Activated CD4-positive, alpha-beta T cell treated with anti-CD3 and anti-CD28 coated beads, Interleukin-2, amount 50 U/mL, for 4 hours (primary cell): ENCODE results near the gene RPL38.

Source experiments
- DNase-seq, 2 experiments: peaks; one replicate each; pipeline ENCODE4 v3.0.0-alpha.2; 2020

Gene RPL38

GRCh38 chr17:74211141-74211911 is 7.8 kb downstream of the RPL38 start:
- DNase-seq = no peak

GRCh38 chr17:74211912-74212208 is 8.4 kb downstream of the RPL38 start:
- no peak for DNase-seq

GRCh38 chr17:74212209-74212912 is 8.9 kb downstream of the RPL38 start:
- peak in 1 of 2 experiments; percentile 7 for DNase-seq

- peak; percentile 51 to 55 for DNase-seq
Measured at GRCh38 chr17:74212913-74213791, 9.7 kb downstream of the RPL38 start, which contains the start of gene TTYH2. Gene TTYH2, plus strand, starts transcription at chr17:74213571. Its CDS starts 17 bp downstream, at chr17:74213588.

- no peak for DNase-seq
Measured at GRCh38 chr17:74213861-74214391, 10.4 kb downstream of the RPL38 start.

- no peak for DNase-seq
Measured at GRCh38 chr17:74214484-74215341, 11.2 kb downstream of the RPL38 start.

- DNase-seq = no peak
Measured at GRCh38 chr17:74215342-74215727, 11.9 kb downstream of the RPL38 start.

- DNase-seq = no peak
Measured at GRCh38 chr17:74216505-74216904, 13.0 kb downstream of the RPL38 start.

- no peak for DNase-seq
Measured at GRCh38 chr17:74217037-74217730, 13.7 kb downstream of the RPL38 start.

- DNase-seq = no peak
Measured at GRCh38 chr17:74217888-74218287, 14.4 kb downstream of the RPL38 start.

GRCh38 chr17:74218436-74218835 is 15.0 kb downstream of the RPL38 start:
- no peak for DNase-seq

GRCh38 chr17:74219576-74220133 is 16.2 kb downstream of the RPL38 start:
- DNase-seq = no peak

- DNase-seq = no peak
Measured at GRCh38 chr17:74220219-74220618, 16.7 kb downstream of the RPL38 start.

- no peak for DNase-seq
Measured at GRCh38 chr17:74220946-74221818, 17.7 kb downstream of the RPL38 start.

GRCh38 chr17:74222399-74222798 is 18.9 kb downstream of the RPL38 start:
- DNase-seq = no peak

- DNase-seq = no peak
Measured at GRCh38 chr17:74223901-74224300, 20.4 kb downstream of the RPL38 start.

- DNase-seq = no peak
Measured at GRCh38 chr17:74224959-74225725, 21.7 kb downstream of the RPL38 start.

- no peak for DNase-seq
Measured at GRCh38 chr17:74226252-74226651, 22.8 kb downstream of the RPL38 start.
